Measurements from ENCODE around the gene YPEL5.

DNA sequence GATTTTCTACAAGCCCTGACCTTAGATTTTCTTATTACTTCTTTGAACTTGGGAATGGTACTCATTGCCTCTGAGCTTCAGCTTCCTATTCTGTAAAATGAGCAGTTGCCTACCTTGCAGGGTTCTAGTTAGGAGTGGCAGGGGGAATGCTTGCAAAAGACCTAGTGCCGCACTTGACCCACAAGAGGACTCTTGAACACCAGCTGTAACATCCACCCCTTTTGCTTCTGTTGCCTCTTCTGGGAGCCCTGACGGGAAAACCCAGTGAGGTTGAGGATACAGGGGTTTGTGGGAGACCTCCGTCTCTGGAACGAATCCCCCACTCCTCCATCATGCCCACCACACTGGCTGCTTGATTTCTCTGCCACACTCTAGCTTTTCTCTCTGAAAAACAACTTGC, 57.5 kb downstream of the YPEL5 start:
- no peak for TF ChIP-seq GATA3 (IDR thresholded peaks at IDR 0.05; ENCODE audit: low read depth, low read length)
- TF ChIP-seq GATA2 (IDR thresholded peaks at IDR 0.05; ENCODE audit: low read depth, low read length), result no peak

Data from SH-SY5Y (cell line).